NCI-H1436 (cell line): ENCODE measurements around the gene GPR135.

Experiments
- DNase-seq: peaks from one replicate; lab custom pipeline; 2025; lab: John Stamatoyannopoulos, UW

GPR135 gene, protein sequence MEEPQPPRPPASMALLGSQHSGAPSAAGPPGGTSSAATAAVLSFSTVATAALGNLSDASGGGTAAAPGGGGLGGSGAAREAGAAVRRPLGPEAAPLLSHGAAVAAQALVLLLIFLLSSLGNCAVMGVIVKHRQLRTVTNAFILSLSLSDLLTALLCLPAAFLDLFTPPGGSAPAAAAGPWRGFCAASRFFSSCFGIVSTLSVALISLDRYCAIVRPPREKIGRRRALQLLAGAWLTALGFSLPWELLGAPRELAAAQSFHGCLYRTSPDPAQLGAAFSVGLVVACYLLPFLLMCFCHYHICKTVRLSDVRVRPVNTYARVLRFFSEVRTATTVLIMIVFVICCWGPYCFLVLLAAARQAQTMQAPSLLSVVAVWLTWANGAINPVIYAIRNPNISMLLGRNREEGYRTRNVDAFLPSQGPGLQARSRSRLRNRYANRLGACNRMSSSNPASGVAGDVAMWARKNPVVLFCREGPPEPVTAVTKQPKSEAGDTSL

DNA sequence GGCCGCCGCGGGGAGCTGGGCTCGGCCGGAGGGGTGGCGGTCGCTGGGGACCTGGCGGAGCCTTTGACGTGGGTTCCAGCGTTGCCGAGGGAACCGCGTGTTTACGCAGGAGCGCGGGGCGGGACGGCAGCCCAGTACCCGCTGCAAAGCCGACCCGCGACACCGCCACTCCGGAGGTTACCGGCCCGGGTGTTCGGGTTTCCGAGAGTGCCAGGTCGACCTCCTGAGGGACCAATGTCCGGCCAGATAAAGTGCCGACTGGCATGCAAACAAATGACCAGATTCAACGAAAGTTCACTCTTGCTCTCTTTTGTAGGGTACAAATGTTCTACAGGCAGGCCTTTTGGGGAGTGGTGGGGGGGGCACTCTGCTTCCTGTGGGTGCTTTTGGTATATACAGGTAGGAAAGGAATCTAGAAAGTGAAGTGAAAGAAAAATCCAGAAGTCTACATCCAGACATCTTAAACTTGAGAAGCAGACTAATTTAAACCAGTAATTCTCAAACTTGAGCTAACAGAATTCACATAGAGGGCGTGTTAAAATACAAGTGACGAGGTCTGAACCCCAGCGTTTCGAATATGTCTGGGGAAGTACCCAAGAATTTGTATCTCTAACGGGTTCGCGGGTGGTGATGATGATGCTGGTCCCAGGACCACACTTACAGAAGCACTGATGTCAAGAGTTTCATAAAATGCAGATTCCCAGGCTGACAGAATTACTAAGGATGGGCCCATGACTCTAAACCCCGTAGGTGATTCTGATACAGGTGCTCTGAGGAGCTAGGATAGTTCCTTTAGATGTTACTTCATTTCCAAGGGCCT, at the start of gene GPR135:
Gene GPR135 (minus strand): TSS at position 65 of the 820 bp plus-strand sequence. CDS start 154 bp downstream, outside the sequence.
- DNase-seq = no peak

DNA sequence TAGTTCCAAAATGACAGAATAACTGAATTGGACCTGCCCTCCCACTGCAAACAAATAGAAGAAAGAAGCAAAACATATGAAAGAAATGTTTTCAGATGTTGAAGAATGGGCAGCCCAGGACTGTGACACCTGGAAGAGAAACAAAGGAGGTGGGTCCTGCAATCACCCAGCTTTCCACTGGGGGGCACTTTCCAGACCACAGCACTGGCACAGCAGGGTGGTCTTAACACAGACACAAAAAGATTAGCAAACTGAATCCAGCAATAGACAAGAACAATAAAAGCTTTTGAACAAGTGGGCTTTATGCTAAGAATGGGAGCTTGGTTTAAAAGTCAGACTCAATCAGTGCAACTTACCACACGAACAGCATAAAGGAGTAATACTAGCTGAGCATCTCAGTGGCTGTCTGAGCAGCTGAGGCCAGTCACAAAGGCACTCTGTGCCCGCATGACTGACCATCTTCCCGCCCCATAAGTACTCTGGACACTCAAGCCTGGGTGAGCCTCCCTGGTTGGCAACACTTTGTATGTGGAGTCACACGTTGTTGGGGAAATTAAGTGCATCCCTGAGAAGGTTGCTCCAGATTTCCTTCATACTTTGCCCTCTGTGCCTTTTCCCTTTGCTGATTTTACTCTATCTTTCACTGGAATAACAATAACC, 46.9 kb upstream of the GPR135 start:
- DNase-seq = peak; percentile 15

DNA sequence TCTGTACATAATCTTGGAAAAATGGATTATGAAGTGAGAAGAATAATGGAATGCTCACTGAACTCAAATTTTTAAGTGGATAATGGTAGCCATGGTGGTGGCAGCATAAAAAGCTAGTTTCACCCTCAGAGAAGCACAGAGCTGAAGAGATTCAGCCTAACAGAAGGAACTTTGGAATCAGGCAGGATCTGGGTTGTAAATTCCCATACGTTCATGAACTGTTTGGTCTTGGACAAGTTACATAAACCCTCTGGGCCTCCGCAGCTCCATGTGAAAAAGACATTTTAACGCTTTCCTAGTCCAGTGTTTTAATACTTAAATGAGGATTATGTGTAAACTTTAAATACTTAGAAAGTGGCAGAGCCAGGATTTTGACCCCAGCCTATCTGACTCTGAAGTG, 45.8 kb upstream of the GPR135 start:
- no peak for DNase-seq

- no peak for DNase-seq
Observed at GRCh38 chr14:59510001-59510400, 44.8 kb upstream of the GPR135 start.

DNA sequence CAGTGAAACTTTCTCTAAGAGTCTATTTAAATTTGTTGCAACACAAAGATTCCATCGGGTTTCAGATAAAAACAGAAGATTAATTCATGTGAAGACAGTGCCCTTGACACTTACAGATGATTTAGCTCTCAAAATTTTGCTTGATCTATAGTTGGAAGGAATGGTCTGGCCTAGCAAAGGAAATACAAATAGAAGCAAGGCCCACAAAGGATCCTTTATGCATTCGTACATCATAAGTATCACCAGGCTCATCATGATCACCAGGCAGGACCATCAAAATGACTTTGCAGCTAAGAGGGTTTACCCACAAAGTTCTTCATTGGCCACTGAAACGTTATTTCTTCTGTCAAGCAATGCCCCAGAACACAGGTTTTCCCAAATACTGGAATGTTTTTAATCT, 43.9 kb upstream of the GPR135 start:
- no peak for DNase-seq

- no peak for DNase-seq
Observed at GRCh38 chr14:59507752-59508103, 42.5 kb upstream of the GPR135 start.

DNA sequence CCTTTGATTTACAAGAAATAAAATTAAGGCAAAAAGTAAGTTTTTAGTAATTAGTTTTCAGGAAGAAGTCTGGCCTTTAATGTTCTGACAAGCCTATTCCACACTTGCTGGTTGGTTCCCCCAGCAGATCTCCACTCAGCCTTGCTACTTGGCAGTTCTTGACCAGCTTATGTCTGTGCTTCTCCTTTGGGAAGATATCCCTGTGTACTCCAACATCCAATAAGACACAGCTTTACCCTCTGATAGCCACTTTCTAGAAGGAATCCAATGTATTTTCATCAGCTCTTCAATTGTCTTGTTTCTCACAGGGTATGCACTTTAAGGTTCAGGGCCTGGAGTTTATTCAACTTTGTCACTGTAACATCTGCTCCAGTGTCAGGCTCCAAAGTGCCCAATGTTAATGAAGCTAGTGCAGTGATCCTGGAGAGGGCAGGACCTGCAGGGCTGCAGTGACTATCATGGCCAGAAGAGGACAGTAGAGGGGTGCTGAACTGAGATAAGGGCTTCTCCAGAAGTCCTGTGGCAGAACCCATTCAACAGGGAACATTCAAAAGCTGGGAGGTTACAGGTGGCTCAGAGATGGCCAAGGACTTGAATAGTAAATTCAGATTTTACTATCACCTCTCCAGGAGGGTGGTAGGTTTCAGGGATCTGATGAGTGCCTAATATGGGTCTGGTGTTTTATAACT, 42.0 kb upstream of the GPR135 start:
- peak; percentile 67 for DNase-seq

DNA sequence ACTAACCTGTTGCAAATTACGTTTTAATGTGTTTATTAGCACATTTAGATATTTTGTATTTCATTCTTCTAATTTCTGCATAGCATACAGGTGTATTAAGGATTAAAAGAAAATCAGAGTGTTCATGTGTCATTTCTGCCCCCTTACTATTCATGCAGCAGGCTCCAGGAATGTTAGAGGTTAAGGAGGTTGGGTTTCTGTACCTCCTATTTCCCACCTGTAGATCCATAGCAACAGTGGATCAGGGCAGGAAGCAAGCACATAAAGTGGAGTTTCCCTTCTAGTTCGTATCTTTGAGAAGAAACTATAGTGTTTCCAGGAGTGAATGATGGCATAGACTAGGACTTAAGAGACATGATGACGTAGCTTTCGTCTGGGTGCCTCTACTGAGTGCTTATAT, 38.1 kb upstream of the GPR135 start:
- no peak for DNase-seq

DNA sequence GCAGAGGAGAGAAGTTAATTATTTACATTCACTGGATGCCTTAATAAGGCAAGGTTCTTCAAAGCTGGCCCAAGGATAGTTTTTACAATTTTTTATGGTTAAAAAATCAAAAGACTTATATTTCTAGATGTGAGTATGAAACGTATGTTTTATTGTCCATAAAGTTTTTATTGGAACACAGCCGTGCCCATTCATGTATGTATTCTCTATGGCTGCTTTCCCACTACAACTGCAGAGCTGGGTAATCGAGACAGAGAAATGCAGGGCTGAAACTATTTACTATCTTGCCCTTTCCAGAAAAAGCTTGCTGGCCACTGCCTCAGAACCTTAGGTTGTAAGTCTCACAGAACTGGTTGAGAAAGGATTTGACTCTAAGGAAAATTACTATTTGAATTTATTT, 35.6 kb upstream of the GPR135 start:
- no peak for DNase-seq

GRCh38 chr14:59492384-59492783, 27.2 kb upstream of the GPR135 start:
- no peak for DNase-seq

GRCh38 chr14:59490756-59491155, 25.6 kb upstream of the GPR135 start:
- no peak for DNase-seq

DNA sequence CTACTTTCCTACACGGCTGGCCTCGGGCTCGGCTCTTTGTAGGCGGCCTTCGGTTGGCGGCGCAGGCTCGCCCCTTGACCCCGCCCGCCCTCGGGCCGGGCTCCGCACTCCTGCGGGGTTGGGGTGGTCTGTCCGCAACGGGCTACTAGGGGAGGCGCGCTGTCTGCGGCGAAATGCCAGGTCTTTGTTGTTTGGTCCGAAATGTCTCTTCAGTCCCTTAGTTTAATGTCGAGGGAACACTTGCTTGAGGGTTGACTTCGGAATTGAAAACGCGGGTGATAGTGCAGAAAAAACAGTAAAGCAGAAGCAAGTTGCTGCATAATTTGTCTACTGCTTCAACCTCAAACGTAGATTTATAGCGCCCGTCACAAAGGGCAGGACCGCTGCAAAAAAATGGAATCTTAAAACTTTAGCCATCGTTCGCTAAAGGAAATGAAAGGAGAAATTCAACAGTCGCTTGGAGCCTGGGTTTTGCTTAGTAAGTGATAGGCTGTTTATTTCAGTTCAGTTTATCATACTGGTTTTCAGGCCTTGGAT, 19.5 kb upstream of the GPR135 start:
- no peak for DNase-seq

DNA sequence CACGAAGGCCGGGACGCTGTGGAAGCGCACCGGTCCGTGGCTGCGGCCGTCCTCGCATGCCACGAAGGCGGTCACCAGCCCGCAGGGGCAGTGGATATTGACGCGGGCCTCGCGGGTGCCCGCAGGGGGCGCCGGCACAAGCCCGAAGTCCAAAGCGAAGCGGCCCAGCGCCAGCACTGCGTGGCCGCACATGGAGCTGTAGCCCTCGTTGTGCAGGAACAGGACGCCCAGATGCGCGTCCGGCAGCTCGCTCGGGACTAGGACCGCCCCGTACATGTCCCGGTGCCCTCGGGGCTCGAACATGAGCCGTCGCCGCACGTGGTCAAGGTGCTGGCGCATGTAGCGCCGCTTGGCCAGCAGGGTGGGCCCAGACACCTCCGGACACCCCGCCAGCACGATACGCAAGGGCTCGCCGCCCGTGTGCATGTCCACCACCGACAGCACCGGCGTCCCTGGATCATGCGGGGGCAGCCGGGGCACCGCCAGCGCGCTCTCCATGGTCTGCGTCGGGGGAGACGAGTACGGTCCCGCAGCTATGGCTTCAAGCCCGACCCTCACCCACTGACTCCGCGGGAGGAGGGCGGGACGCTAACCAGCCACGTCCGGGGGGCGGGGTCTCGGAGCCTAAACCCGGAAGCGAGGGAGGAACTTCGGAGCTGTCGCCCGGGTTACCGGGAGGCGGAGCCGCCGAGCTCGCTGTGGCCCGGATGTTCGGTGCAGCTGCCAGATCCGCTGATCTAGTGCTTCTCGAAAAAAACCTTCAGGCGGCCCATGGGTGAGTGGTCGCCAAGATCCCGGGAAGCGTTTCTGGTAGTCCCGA, 18.8 kb upstream of the GPR135 start, which contains the start of the genes JKAMP and L3HYPDH:
Gene JKAMP (plus strand): TSS at position 699 of the 820 bp plus-strand sequence. CDS start 73 bp downstream, at position 772.
Gene L3HYPDH (minus strand): TSS at position 590 of the 820 bp plus-strand sequence. CDS start 92 bp downstream, at position 498.
- DNase-seq = peak; percentile 98

- DNase-seq = no peak
Observed at GRCh38 chr14:59483363-59483762, 18.2 kb upstream of the GPR135 start.

DNA sequence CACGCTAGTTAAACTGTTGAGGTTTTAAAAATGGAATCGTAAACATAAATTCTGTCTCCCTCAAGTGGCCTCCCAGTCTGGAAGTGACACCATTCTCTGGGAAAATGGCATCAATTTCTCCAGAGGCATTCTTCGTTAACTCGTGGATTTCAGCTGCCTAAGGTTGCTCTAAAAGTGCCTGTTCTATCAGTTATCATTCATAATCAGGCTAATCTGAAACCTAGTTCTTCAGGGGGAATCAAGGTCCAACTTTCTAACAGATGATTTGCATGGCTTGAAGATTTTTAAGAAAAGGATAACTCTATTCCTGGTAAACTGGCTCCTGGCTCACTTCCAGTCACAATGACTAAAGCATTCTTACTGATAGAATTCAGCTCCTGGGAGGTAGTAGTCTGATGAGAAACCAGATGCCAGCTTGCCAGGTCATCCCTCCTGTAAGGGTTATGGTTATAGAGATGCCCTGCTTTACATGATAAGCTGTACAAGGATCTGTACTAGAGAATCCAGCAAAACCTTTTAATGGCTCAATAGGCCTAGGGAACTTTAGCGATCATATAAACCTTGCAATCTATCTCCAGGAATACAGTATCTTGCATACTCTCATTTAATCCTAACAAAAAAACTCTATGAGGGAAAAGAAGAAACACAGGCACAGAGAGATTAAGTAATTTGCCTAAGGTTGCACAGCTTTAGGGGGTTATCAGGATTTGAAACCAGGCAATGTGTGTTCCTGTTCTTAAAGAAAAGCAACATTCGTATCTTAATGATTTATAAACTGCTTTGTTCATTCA, 17.6 kb upstream of the GPR135 start:
- DNase-seq = no peak

- DNase-seq = no peak
Observed at GRCh38 chr14:59481871-59482540, 16.8 kb upstream of the GPR135 start.

DNA sequence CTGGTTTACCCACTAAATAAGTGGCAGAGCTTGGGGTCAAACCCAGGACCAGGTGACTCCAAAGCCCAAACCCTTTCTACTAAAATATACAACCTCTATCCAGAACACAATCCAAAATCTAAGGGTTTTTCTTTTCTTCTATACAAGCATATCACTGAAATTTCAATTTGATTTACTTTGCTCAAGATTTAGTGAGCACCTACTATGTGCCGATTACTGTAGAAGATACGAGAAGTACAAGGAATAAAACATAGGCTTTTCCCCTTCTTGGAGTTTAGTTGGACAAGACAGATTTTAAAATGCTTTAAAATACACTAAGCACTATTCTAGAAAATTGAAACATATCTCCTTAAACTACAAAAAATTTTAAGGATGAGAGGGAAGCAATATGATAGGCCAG, 16.2 kb upstream of the GPR135 start:
- no peak for DNase-seq

DNA sequence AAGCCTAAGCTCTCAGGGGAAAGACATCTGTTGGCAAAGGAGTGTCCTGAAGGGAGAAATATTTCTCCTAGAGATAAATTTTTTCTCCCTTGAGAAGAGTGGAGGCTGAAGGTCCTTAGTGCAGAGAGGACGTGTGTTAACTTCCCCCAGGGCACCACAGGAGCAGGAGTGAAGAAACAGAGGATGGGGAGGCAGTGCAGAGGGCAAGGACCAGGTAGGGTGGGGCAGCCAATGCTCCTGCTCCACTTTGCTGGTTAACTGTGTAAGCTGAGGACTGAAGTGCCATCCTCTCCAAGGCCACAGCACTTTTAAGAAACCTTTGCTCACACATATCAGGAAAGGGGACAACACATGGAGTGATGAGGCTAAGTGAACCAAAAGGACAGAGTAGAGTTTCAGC, 15.0 kb upstream of the GPR135 start:
- no peak for DNase-seq

DNA sequence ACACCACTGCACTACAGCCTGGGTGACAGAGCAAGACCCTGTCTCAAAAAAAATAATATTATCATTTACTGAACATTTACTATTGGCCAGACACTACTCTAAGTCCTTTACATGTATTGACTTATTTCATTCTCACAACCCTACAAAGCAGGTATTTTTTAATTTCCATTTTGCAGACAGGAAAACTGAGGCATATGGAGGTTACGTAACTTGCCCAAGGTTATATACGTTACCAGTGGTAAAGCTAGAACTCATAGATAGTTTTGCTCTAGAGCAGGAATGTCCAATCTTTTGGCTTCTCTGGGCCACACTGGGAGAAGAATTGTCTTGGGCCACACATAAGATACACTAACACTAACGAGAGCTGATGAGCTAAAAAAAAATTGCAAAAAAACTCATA, 13.4 kb upstream of the GPR135 start:
- no peak for DNase-seq
